Cerebellar nuclear complex (tissue), 1 donor: ENCODE measurements around the gene GOLGA6L24.
"Not testable (repeated sequence)": the region's sequence is repeated elsewhere in the genome, so short reads cannot be mapped to it uniquely, and the experiment has no call there.

Experiments used
- DNase-seq, 2 experiments: peaks; one replicate each; lab custom pipeline; 2025; lab: John Stamatoyannopoulos, UW

Gene GOLGA6L24, protein sequence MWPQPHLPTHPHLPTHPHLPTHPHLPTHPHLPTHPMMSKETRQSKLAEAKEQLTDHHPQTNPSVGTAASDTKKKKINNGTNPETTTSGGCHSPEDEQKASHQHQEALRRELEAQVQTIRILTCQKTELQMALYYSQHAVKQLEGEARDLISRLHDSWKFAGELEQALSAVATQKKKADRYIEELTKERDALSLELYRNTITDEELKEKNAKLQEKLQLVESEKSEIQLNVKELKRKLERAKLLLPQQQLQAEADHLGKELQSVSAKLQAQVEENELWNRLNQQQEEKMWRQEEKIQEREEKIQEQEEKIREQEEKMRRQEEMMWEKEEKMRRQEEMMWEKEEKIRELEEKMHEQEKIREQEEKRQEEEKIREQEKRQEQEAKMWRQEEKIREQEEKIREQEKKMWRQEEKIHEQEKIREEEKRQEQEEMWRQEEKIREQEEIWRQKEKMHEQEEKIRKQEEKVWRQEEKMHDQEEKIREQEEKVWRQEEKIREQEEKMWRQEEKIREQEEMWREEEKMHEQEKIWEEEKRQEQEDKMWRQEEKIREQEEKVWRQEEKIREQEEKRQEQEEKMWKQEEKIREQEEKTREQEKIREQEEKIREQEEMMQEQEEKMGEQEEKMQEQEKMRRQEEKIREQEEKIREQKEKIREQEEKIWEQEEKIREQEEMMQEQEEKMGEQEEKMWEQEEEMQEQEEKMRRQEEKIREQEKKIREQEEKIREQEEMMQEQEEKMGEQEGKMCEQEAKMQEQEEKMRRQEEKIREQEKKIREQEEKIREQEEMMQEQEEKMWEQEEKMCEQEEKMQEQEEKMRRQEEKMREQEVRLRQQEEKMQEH

DNA sequence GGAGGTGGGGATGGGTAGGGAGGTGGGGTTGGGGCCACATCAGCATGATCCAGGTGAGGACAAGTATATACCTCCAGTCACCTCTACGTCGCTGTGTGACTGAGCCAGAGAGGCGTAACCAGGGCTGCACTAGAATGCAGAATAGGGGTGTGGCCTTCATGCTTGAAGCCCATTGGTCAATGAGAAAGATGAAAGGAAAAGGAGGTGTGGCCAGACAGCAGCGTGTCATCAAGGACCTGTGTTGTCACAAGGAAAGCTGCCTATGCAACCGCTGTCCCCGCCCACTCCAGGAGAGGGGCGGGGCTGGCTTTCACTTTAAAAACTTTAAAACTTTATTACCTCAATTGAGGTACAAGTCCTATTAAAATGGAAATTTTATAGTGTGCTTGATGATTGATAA lies at the start of gene GOLGA6L24:
Gene GOLGA6L24, minus strand, starts transcription at position 101 of the 400 bp plus-strand sequence. Its CDS starts 61 bp downstream, at position 40.
- DNase-seq, result not testable (repeated sequence)

DNA sequence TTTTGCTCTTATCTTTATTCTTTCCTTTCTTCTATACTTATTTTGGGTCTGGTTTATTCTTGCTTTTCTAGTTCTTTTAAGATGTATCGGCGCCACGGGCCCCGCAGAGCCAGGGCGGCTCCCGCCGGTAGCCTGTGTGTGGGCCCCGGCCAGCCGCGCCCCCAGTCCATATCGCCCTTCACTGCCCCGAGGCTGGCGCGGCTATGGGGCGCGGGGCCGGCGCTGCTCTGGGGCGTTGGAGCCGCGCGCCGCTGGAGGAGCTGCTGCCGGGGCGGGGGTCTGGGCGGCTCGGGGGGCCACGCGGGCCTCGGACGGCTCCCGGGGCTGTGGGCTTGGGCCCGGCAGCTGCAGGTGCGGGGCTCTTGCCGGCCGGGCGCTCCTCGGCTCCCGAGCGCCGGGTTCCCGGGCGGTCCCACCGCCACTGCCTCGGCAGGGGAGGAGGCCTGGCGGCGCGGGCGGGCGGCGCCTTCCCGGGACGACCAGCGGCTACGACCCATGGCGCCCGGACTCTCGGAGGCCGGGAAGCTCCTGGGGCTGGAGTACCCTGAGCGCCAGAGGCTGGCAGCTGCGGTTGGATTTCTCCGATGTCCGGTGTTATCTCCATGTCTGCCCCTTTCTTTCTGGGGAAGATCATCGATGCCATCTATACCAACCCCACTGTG lies 45.0 kb upstream of the GOLGA6L24 start:
- not testable (repeated sequence) for DNase-seq

DNA sequence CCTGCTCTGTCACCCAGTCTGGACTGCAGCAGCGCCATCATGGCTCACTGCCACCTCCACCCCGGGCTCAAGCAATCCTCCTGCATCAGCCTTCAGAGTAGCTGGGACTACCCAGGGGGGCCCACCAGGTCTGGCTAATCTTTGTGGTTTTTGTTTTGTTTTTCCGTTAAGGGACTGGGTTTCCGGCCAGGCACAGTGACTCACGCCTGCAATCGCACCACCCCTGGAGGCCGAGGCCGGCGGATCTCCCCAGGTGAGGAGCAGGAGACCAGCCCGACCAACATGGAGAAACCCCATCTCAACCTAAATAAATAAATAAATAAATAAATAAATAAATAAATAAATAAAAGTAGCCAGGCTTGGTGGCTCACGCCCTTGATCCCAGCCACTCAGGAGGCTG lies 38.1 kb upstream of the GOLGA6L24 start:
- not testable (repeated sequence) for DNase-seq

DNA sequence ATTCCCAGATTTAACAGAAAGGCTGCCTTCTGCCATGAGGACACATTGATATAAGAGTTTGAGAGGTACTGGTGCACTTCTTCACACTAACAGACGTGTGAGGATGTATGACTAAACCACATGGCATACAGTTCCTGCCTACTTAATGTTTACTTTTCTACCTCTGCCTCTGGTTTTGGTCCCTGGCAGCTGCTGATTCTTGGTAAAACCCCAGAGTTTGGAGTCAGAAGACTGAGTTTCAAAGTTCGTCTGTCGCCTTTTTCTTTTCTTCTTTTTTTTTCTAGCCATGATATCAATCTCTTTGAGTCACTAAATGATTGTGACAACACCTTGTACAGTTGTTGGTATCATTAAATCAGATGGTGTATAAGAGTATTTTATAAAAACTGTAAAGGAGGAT lies 22.2 kb upstream of the GOLGA6L24 start:
- not testable (repeated sequence) for DNase-seq

DNA sequence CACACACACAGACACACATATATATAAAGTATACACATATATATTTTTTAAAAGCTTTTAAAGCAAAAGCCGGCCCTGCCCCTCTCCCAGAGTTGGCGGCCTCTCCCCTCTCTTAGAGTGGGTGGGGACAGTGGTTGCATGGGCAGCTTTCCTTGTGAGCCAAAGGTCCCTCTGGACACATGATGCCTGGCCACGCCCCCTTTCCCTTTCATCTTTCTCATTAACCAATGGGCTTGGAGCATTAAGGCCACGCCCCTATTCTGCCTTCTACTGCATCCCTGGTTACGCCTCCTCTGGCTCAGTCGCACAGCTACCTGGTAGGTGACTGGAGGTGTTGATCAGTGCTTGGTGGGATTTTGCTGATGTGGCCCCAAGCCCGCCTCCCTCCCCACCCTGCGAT lies 20.5 kb upstream of the GOLGA6L24 start, which contains the start of gene GOLGA8F:
Gene GOLGA8F, plus strand, starts transcription at position 301 of the 400 bp plus-strand sequence. Its CDS starts 98 bp downstream, at position 399.
- DNase-seq, result not testable (repeated sequence)

DNA sequence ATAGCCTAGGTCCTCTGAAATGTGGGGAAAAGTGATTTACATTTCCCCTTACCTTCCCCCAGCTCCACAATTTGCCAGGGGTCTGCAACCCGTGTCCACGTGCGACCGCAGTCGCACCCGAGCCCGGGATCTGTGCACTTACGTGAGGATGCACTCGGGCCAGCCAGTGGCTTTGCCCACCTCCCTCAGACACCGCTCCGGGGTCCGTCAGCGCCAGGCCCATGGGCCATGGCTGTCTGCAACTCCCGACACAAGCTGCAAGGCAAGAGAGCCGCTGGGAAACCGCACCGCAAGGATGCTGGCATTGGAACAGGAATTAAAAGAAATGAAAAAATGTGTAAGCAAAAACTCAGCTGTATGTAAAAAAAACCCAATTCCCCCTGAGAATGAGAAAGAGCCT lies 7.6 kb upstream of the GOLGA6L24 start:
- not testable (repeated sequence) for DNase-seq

DNA sequence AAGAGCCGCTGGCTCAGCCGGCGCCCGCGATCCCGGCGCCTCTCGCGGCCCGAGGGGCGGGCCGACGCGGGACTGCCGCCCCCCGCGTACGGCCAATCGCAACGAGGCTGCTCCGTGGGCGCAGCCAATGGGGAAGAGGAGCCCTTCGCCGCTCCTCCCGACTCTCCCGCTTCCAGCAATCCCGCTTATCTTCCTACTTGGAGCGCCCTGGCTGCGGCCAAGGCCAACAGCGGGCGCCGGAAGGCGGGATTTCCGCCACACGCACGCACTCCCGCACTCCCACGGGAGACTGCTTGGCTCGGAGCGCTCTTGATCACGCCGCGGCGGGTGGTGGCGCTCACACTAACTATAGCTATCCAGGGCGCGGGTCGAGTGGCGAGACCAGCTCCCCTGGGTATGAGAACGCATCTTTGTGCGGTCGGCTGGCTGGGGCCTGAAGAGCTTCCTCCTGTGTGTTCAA lies 35.7 kb downstream of the GOLGA6L24 start, which contains the start of gene HERC2:
Gene HERC2, minus strand, starts transcription at position 51 of the 460 bp plus-strand sequence. CDS start 746 bp downstream, outside the sequence.
- DNase-seq, result not testable (repeated sequence)

DNA sequence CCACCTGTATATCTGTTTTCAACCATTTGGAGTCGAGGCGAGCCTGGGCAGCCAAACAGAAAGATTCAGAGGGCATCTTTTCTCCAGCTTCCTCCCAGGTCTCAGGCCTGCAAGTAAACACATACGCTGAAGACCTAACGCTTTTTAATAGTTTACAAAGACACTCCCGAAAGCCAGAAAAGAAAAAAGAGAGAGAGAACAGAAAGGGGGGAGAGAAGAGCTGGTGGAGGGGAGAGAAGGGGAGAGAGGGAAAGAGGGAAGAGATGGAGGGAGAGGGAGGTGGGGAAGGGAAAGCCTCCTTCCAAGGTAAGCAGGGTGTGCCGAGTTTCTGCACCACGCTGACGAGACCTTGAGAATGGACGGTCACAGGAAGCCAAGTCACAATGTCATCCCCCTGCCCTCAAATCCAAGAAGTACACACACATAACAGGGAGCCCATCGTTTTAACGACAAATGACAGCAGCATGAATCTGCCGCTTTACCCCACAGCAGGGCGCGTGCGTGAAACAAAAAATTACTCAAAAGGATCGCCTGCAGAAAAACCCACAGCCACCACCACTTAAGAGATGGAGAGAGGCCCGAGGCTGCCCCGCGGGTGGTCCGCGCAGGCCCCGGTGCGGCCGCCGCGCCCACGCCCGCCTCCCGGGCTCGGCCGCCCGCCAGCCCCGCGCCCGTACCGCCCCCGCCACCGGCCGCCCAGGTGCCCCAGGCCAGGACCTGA lies 36.4 kb downstream of the GOLGA6L24 start:
- not testable (repeated sequence) for DNase-seq

DNA sequence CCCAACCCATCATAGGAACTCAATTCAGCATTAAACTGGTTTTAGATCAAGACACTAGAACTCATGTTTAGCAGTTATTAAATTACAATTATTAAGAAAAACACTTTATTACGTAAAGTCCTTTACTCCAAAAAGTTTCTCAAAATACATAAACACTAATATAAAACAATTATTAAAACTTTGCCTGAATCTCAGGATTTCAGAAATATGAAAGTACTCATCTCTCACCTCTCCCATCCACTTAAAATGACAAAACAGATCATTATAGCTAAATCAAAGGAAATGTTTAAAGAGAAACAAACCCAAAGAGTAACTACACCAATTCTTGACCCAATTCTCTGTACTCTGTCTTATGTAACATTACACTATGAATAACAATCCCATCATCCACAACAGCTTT lies 38.2 kb downstream of the GOLGA6L24 start:
- not testable (repeated sequence) for DNase-seq

DNA sequence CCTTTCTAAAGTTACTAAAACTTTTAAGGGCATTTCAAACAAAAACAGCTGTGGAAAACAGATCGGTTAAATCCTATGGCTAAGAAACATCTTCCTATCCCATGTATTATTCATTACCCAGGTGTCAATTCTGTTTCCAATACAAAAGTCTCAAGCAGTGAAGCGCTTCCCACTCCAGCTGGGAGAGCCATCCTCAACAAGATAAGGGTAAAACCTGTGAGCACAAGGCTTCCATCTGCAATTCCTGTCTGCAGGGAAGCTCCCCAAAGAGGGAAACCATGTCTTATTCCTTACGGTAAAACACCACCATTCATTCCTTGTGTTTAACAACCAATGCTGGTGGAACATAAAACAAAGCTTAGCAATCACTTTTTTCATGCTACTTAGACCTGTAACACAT lies 39.1 kb downstream of the GOLGA6L24 start:
- not testable (repeated sequence) for DNase-seq

DNA sequence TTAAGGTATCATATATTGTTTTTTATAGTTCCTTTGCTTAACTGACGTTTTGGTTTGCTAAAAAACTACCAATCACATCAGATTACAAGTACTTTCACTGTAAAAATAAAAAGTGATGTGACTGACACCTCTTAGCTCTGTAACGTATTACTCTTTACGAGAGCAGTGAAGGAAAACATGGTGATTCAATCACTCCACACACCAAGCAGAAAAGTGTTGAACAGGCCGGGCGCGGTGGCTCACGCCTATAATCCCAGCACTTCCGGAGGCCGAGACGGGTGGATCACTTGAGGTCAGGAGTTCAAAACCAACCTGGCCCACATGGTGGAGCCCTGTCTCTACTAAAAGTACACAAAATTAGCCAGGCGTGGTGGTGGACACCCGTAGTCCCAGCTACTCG lies 39.8 kb downstream of the GOLGA6L24 start:
- not testable (repeated sequence) for DNase-seq

DNA sequence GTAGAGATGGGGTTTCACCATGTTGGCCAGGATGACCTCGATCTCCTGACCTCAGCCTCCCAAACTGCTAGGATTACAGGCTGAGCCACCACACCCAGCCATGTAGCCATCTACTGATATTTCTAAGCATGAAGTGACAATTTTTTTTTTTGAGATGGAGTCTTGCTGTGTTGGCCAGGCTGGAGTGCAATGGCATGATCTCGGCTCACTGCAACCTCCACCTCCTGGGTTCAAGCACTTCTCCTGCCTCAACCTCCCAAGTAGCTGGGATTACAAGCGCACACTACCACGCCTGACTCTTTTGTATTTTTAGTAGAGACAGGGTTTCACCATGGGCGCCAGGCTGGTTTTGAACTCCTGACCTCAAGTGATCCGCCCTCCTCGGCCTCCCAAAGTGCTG lies 40.9 kb downstream of the GOLGA6L24 start:
- DNase-seq, result not testable (repeated sequence)

DNA sequence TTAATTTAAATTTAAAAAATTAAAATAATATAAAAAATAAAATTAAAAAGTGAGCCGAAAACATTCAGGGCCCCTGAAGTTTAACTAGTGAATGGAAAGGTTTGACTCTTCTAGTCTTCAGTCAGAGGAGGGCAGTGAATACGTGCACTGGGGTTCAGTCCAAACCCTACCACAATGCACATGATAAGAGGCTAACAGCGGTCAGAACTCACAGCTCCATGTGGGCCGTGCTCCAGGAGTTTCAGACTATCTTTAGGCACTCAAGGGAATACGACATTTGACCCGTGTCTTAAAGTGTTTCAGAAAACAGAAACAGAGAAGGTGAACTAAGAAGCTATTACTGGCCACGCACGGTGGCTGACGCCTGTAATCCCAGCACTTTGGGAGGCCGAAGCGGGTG lies 47.4 kb downstream of the GOLGA6L24 start:
- not testable (repeated sequence) for DNase-seq

DNA sequence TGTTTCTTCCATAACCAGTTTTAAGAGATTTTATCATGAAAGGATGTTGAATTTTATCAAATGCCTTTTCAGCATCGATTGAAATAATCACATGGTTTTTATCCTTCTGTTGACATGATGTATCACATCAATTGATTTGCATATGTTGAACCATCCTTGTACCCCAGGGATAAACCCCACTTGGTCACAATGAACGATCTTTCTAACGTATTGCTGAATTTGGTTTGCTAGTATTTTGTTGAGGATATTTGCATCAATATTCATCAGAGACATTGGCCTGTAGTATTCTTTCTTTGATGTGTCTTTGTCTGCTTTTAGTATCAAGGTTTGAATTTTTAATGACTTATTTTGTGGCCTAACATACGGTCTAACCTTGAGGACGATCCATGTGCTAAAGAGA lies 49.2 kb downstream of the GOLGA6L24 start:
- DNase-seq, result not testable (repeated sequence)
